PC-3 (cell line): ENCODE measurements around the gene JADE1. TPM values are rescaled to one million over a fixed set of nuclear protein-coding genes. Genes with fewer than 3 reads are reported as not detected.

Experiments used
- ATAC-seq: fragments of 200-7000 bp; cut with Tn5 transposase; 2 replicates; pipeline ENCODE4 v1.9.1; 2020; ENCODE audit warnings: mild to moderate bottlenecking, moderate library complexity
- BruUV-seq: library from RNA; stranded (reverse); fragments of 400-500 nt; replicated peaks from 2 replicates; lab custom pipeline; 2021; lab: Mats Ljungman, UMichigan
- CTCF ChIA-PET: fragments of 300-600 bp; sonication (Branson Sonifier 250); formaldehyde crosslinking; loops from one replicate; lab custom pipeline; 2022; ENCODE audit warnings: antibody characterized with exemption; lab: Charles Lee
- POLR2A ChIA-PET: fragments of 300-600 bp; sonication (Branson Sonifier 250); formaldehyde crosslinking; loops from one replicate; lab custom pipeline; 2022; ENCODE audit warnings: antibody characterized with exemption; ENCODE audit not compliant: unreplicated experiment; lab: Charles Lee
- DNase-seq: peaks from one replicate; pipeline ENCODE4 v3.0.0-alpha.2; 2015
- H2AFZ ChIP-seq: fragments of 300-600 bp; sonication (generic); 2 replicates; pipeline ENCODE4 v1.6.0; 2016; ENCODE audit warnings: antibody characterized with exemption, low read length
- H3F3A ChIP-seq: fragments of 300-600 bp; sonication (generic); one replicate; pipeline ENCODE4 v1.6.0; 2017; ENCODE audit warnings: antibody characterized with exemption, low read length, control low read depth, mild to moderate bottlenecking; ENCODE audit not compliant: unreplicated experiment
- H3K27ac ChIP-seq: fragments of 300-600 bp; sonication (generic); 2 replicates; pipeline ENCODE4 v1.5.1; 2016; ENCODE audit warnings: mild to moderate bottlenecking, low read length
- H3K27me3 ChIP-seq: fragments of 300-600 bp; sonication (generic); 2 replicates; pipeline ENCODE4 v1.6.1; 2016; ENCODE audit warnings: low read length, mixed read lengths
- H3K36me3 ChIP-seq: fragments of 300-600 bp; sonication (generic); 2 replicates; pipeline ENCODE4 v1.6.1; 2016; ENCODE audit warnings: low read depth, mixed run types, low read length, mixed read lengths
- H3K4me1 ChIP-seq: fragments of 300-600 bp; sonication (generic); 2 replicates; pipeline ENCODE4 v1.5.1; 2016; ENCODE audit warnings: low read length; ENCODE audit not compliant: insufficient read depth
- H3K4me2 ChIP-seq: fragments of 300-600 bp; sonication (generic); 2 replicates; pipeline ENCODE4 v1.6.0; 2016; ENCODE audit warnings: low read length
- H3K4me3 ChIP-seq: fragments of 300-600 bp; sonication (generic); 2 replicates; pipeline ENCODE4 v1.5.1; 2016; ENCODE audit warnings: mild to moderate bottlenecking, low read length, mixed read lengths
- H3K79me2 ChIP-seq: fragments of 300-600 bp; sonication (generic); 2 replicates; pipeline ENCODE4 v1.6.1; 2017; ENCODE audit warnings: low read length, mixed read lengths
- H3K9ac ChIP-seq: fragments of 300-600 bp; sonication (generic); 2 replicates; pipeline ENCODE4 v1.6.0; 2016; ENCODE audit warnings: mild to moderate bottlenecking, low read length
- H3K9me2 ChIP-seq: fragments of 300-600 bp; sonication (generic); replicated peaks from 2 replicates; pipeline ENCODE4 v1.6.1; 2016; ENCODE audit warnings: mixed run types, low read length, mixed read lengths
- H3K9me3 ChIP-seq: fragments of 300-600 bp; sonication (generic); 2 replicates; pipeline ENCODE4 v1.6.1; 2016; ENCODE audit warnings: low read length, mixed read lengths
- H4K20me1 ChIP-seq: fragments of 300-600 bp; sonication (generic); 2 replicates; pipeline ENCODE4 v1.6.1; 2016; ENCODE audit warnings: low read length, mixed read lengths
- CTCF ChIP-seq: fragments of 300-600 bp; sonication (generic); conservative IDR thresholded peaks from 2 replicates; pipeline ENCODE4 v1.5.1; 2017; ENCODE audit warnings: antibody characterized with exemption, low read depth, mild to moderate bottlenecking, low read length
- EZH2 ChIP-seq: fragments of 300-600 bp; sonication (generic); IDR thresholded peaks from one replicate; pipeline ENCODE4 v1.6.1; 2017; ENCODE audit warnings: antibody characterized with exemption, mild to moderate bottlenecking, low read length; ENCODE audit not compliant: unreplicated experiment
- EZH2phosphoT487 ChIP-seq: fragments of 300-600 bp; sonication (generic); IDR thresholded peaks from 2 replicates; pipeline ENCODE4 v1.6.1; 2018; ENCODE audit warnings: mild to moderate bottlenecking, antibody characterized with exemption, low read length, borderline replicate concordance
- intact Hi-C: fragments of 100-400 bp; cut with micrococcal nuclease; formaldehyde crosslinking; loops from 2 replicates; pipeline ENCODE4 v1.9.0; 2023
- total RNA-seq: library from RNA; depleted of rRNA; stranded (reverse); fragments of >200 nt; gene quantifications from 2 replicates; pipeline ENCODE4 v1.2.3, GENCODE V29; 2014

The JADE1 gene
- total RNA-seq, 1 experiment from 2014 or later = 10.8 TPM

GRCh38 chr4:128848461-128848860, 39.0 kb downstream of the JADE1 start:
- no peaks in the 10 kb centered on the region for H3K9me2 ChIP-seq
- no peak overlapping the region for H3K9ac ChIP-seq
- POLR2A ChIA-PET = no interaction called here
- DNase-seq = no peak
- no peaks in the 10 kb centered on the region for H3K27me3 ChIP-seq
- peaks cover 11% of the 10 kb centered on the region for H3K36me3 ChIP-seq
- intact Hi-C loops = no loop called here
- no peak for ATAC-seq
- H4K20me1 ChIP-seq = no peaks in the 10 kb centered on the region
- H3K9me3 ChIP-seq = no peaks in the 10 kb centered on the region
- no peak overlapping the region for H3K4me3 ChIP-seq
- H3K27ac ChIP-seq = no peak overlapping the region
- BruUV-seq = no TSS peak
- H3K4me1 ChIP-seq = no peaks in the 10 kb centered on the region
- CTCF ChIA-PET = no interaction called here
- TF ChIP-seq EZH2phosphoT487 = no peak
- H3F3A ChIP-seq = no peaks in the 10 kb centered on the region
- H3K4me2 ChIP-seq = no peak overlapping the region
- no peak overlapping the region for H2AFZ ChIP-seq
- no peaks in the 10 kb centered on the region for H3K79me2 ChIP-seq

GRCh38 chr4:128850252-128850651, 40.8 kb downstream of the JADE1 start:
- intact Hi-C loops = no loop called here
- Histone ChIP-seq H3K27ac (no peak overlapping the region), H3K27me3 (no peaks in the 10 kb centered on the region), H3K79me2 (no peaks in the 10 kb centered on the region), H3F3A (no peaks in the 10 kb centered on the region), H4K20me1 (no peaks in the 10 kb centered on the region), H3K4me1 (no peaks in the 10 kb centered on the region), H2AFZ (no peak overlapping the region), H3K9ac (no peak overlapping the region), H3K4me3 (no peak overlapping the region), H3K9me3 (no peaks in the 10 kb centered on the region), H3K4me2 (no peak overlapping the region), H3K36me3 (peaks cover 8% of the 10 kb centered on the region), H3K9me2 (no peaks in the 10 kb centered on the region)
- ChIA-PET POLR2A (no interaction called here), CTCF (no interaction called here)
- BruUV-seq = no TSS peak
- no peak for TF ChIP-seq CTCF
- no peak for TF ChIP-seq EZH2phosphoT487
- TF ChIP-seq EZH2 = no peak
- ATAC-seq (no peak), DNase-seq (no peak)

GRCh38 chr4:128853741-128854140, 44.2 kb downstream of the JADE1 start:
- H3K4me3 ChIP-seq = no peak overlapping the region
- no TSS peak for BruUV-seq
- intact Hi-C loops = no loop called here
- H3K9ac ChIP-seq = no peak overlapping the region
- no peak overlapping the region for H3K4me2 ChIP-seq
- H3K79me2 ChIP-seq = no peaks in the 10 kb centered on the region
- no peaks in the 10 kb centered on the region for H3K4me1 ChIP-seq
- ATAC-seq (no peak), DNase-seq (no peak)
- H3F3A ChIP-seq = no peaks in the 10 kb centered on the region
- TF ChIP-seq CTCF = no peak
- no peak for TF ChIP-seq EZH2phosphoT487
- no peak for TF ChIP-seq EZH2
- no peak overlapping the region for H2AFZ ChIP-seq
- no peaks in the 10 kb centered on the region for H3K9me3 ChIP-seq
- ChIA-PET POLR2A (no interaction called here), CTCF (no interaction called here)
- H3K27ac ChIP-seq = no peak overlapping the region
- no peaks in the 10 kb centered on the region for H4K20me1 ChIP-seq
- H3K36me3 ChIP-seq = peaks cover 11% of the 10 kb centered on the region
- no peaks in the 10 kb centered on the region for H3K27me3 ChIP-seq
- no peaks in the 10 kb centered on the region for H3K9me2 ChIP-seq
